ENCODE measurements around the gene FGF13.

FGF13 gene

GRCh38 chrX:138742217-138742616 lies 30.7 kb upstream of the FGF13 start:
- TF ChIP-seq CTCF (IDR thresholded peaks at IDR 0.05; ENCODE audit: low read depth, low read length) = no peak
- in situ Hi-C loops (cut with HindIII; ENCODE audit: low sequenced_read_pairs) = no loop called here
- no peak for DNase-seq (ENCODE audit: low read depth, low spot score)

GRCh38 chrX:138740341-138740740 lies 28.8 kb upstream of the FGF13 start:
- DNase-seq (ENCODE audit: low read depth, low spot score) = no peak
- in situ Hi-C loops (cut with HindIII; ENCODE audit: low sequenced_read_pairs) = no loop called here
- no peak for TF ChIP-seq CTCF (IDR thresholded peaks at IDR 0.05; ENCODE audit: low read depth, low read length)
- no peak overlapping the region for H3K4me3 ChIP-seq (ENCODE audit: low read depth, low read length)

More at GRCh38 chrX:138742217-138742616, 30.7 kb upstream of the FGF13 start:
- H3K4me3 ChIP-seq (ENCODE audit: low read depth, low read length) = no peak overlapping the region

- no peak for TF ChIP-seq CTCF (IDR thresholded peaks at IDR 0.05; ENCODE audit: low read depth, low read length)
- DNase-seq (ENCODE audit: low read depth, low spot score) = no peak
- no peak overlapping the region for H3K4me3 ChIP-seq (ENCODE audit: low read depth, low read length)
- in situ Hi-C loops (cut with HindIII; ENCODE audit: low sequenced_read_pairs) = no loop called here
These were observed 11.8 kb upstream of the FGF13 start for GRCh38 chrX:138723301-138723700.

DNA sequence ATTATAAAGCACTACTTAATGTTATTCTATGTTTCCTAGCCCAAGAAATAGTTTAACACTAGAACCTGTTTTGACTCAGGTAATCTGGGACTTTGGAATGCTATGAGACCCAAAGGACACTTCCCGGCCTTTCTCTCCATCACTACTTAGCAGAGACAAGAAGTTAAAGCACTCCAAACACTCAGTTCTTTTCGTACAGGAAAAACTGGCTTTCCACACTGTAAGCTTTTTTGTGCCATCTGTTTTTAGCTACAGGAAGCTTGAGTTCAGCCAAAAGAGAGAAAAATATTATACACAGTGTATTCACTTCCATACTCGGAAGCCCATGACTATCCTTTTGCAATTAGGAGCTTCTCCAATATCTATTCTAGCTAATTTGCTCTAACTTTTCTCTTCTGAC lies 7.9 kb upstream of the FGF13 start:
- in situ Hi-C loops (cut with HindIII; ENCODE audit: low sequenced_read_pairs) = no loop called here
- TF ChIP-seq CTCF (IDR thresholded peaks at IDR 0.05; ENCODE audit: low read depth, low read length) = no peak
- DNase-seq (ENCODE audit: low read depth, low spot score) = no peak
- H3K4me3 ChIP-seq (ENCODE audit: low read depth, low read length) = no peak overlapping the region

DNA sequence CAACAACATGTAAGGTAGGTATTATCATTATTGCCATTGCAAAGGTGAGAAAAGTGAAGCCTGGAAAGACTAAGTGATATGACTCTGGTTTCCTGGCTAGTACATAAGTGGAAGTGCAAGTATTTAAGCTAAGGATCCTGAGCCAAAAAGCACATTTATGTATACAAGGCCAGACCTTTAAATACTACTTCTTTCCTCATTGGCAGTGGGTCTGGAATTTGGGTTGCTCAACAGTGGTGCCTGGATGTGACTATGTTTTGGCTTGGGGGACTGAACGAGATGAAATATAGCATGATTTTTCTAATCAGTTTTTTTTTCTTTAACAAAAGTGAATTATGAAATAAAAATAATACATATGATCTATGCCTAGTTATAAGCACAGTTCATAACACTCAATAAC lies 7.4 kb upstream of the FGF13 start:
- H3K4me3 ChIP-seq (ENCODE audit: low read depth, low read length) = no peak overlapping the region
- TF ChIP-seq CTCF (IDR thresholded peaks at IDR 0.05; ENCODE audit: low read depth, low read length) = no peak
- in situ Hi-C loops (cut with HindIII; ENCODE audit: low sequenced_read_pairs) = no loop called here
- no peak for DNase-seq (ENCODE audit: low read depth, low spot score)

DNA sequence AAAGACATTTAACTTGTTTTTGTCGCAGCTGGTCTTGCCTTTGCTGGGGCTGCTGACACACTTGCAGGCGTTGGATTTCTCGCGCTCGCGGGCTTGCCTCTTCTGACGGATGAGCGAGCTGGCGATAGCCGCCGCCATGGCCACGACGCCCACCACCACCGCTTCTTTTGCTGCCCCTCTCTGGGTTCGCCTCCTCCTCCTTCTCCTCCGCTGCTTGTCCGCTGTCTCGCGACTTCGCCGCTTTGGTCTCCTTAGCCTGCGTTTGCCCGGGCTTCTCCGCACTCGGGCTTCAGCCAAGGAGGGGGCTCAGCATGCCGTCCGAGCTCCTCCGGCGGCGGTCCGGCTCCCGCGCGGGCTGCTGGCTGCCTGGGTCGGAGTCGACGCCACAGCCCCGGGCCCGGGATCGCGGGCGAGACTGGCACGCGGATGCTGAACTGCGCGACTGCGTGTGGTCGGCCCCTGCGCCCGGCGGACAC lies 613 bp downstream of the FGF13 start:
- DNase-seq (ENCODE audit: low read depth, low spot score) = no peak
- H3K4me3 ChIP-seq (ENCODE audit: low read depth, low read length) = peak overlapping the region; percentile 18
- in situ Hi-C loops (cut with HindIII; ENCODE audit: low sequenced_read_pairs) = no loop called here
- no peak for TF ChIP-seq CTCF (IDR thresholded peaks at IDR 0.05; ENCODE audit: low read depth, low read length)

Data from astrocyte of the spinal cord (primary cell).